ENCODE data around the gene FADS1. TPM values are rescaled to one million over a fixed set of nuclear protein-coding genes. Genes with fewer than 3 reads are reported as not detected.

FADS1 gene
- total and polyA plus RNA-seq, 12 donors, result 28.3 to 410 (median 102) TPM

- TF ChIP-seq CTCF (IDR thresholded peaks at IDR 0.05) (no peak), POLR2A (IDR thresholded peaks at IDR 0.05) (peak; percentile 97 to 99)
- peaks cover 9 to 13% of the 10 kb centered on the region in 2 donors for H3K4me1 ChIP-seq (replicated peaks in 1 of 2)
- intact Hi-C loops (cut with DNase I), result no loop called here
- peak; percentile 98 to 99 (median 98) for DNase-seq
- H3K4me3 ChIP-seq, result peak overlapping the region in 3 of 4 donors; percentile 13 to 58 (median 52)
- peak overlapping the region; percentile 95 to 99 (median 99) for H3K27ac ChIP-seq
- H3K9me3 ChIP-seq (replicated peaks in 1 of 3), result no peaks in the 10 kb centered on the region
- H3K36me3 ChIP-seq (replicated peaks in 1 of 2), result peaks cover 0 to 31% of the 10 kb centered on the region in 2 donors
- no peaks in the 10 kb centered on the region for H3K27me3 ChIP-seq
- 0 to 1% (median 1%) methylated on average over 17 to 66 of the region's 66 CpGs for WGBS, 4 donors
These were observed 1.6 kb downstream of the FADS1 start for GRCh38 chr11:61814958-61815789.

GRCh38 chr11:61814247-61814957, 2.4 kb downstream of the FADS1 start:
- WGBS, 4 donors, result 74 to 80% (median 78%) methylated on average over 16 of the region's 16 CpGs
- Histone ChIP-seq H3K27ac (peak overlapping the region; percentile 64 to 99 (median 99)), H3K4me3 (peak overlapping the region in 2 of 4 donors; percentile 48 to 58), H3K27me3 (no peaks in the 10 kb centered on the region), H3K4me1 (replicated peaks in 1 of 2) (peaks cover 9 to 13% of the 10 kb centered on the region in 2 donors), H3K36me3 (replicated peaks in 1 of 2) (peaks cover 0 to 39% of the 10 kb centered on the region in 2 donors), H3K9me3 (replicated peaks in 1 of 3) (no peaks in the 10 kb centered on the region)
- intact Hi-C loops (cut with DNase I), result no loop called here
- peak in 5 of 7 donors; percentile 49 to 81 (median 63) for DNase-seq
- peak in 1 of 2 donors; percentile 5 for TF ChIP-seq POLR2A (IDR thresholded peaks at IDR 0.05)
- TF ChIP-seq CTCF (IDR thresholded peaks at IDR 0.05), result no peak

GRCh38 chr11:61812736-61813411, 3.9 kb downstream of the FADS1 start:
- no peak overlapping the region for H3K4me3 ChIP-seq
- H3K4me1 ChIP-seq (replicated peaks in 1 of 2), result peaks cover 9 to 13% of the 10 kb centered on the region in 2 donors
- intact Hi-C loops (cut with DNase I), result no loop called here
- TF ChIP-seq CTCF (IDR thresholded peaks at IDR 0.05) (no peak), POLR2A (IDR thresholded peaks at IDR 0.05) (no peak)
- H3K36me3 ChIP-seq (replicated peaks in 1 of 2), result peaks cover 0 to 54% of the 10 kb centered on the region in 2 donors
- no peak for DNase-seq
- no peaks in the 10 kb centered on the region for H3K9me3 ChIP-seq (replicated peaks in 1 of 3)
- H3K27me3 ChIP-seq, result no peaks in the 10 kb centered on the region
- WGBS, 4 donors, result 88 to 97% (median 94%) methylated on average over 4 of the region's 4 CpGs
- peak overlapping the region in 1 of 5 donors; percentile 13 for H3K27ac ChIP-seq

GRCh38 chr11:61811831-61812230, 5.0 kb downstream of the FADS1 start:
- no peaks in the 10 kb centered on the region for H3K9me3 ChIP-seq (replicated peaks in 1 of 3)
- no peak for DNase-seq
- intact Hi-C loops (cut with DNase I), result no loop called here
- no peaks in the 10 kb centered on the region for H3K27me3 ChIP-seq
- peaks cover 0 to 64% of the 10 kb centered on the region in 2 donors for H3K36me3 ChIP-seq (replicated peaks in 1 of 2)
- H3K4me1 ChIP-seq (replicated peaks in 1 of 2), result peaks cover 0 to 4% of the 10 kb centered on the region in 2 donors
- H3K27ac ChIP-seq, result no peak overlapping the region
- 76 to 86% (median 81%) methylated on average over 5 of the region's 5 CpGs for WGBS, 4 donors
- TF ChIP-seq CTCF (IDR thresholded peaks at IDR 0.05), result no peak
- no peak for TF ChIP-seq POLR2A (IDR thresholded peaks at IDR 0.05)
- no peak overlapping the region for H3K4me3 ChIP-seq
